PC-3 (cell line): Measurements from ENCODE around the gene LHX1. TPM values are rescaled to one million over a fixed set of nuclear protein-coding genes. Genes with fewer than 3 reads are reported as not detected.

Source experiments
- ATAC-seq: fragments of 200-7000 bp; cut with Tn5 transposase; 2 replicates; pipeline ENCODE4 v1.9.1; 2020; ENCODE audit warnings: mild to moderate bottlenecking, moderate library complexity
- BruUV-seq: library from RNA; stranded (reverse); fragments of 400-500 nt; replicated peaks from 2 replicates; lab custom pipeline; 2021; lab: Mats Ljungman, UMichigan
- CTCF ChIA-PET: fragments of 300-600 bp; sonication (Branson Sonifier 250); formaldehyde crosslinking; loops from one replicate; lab custom pipeline; 2022; ENCODE audit warnings: antibody characterized with exemption; lab: Charles Lee
- POLR2A ChIA-PET: fragments of 300-600 bp; sonication (Branson Sonifier 250); formaldehyde crosslinking; loops from one replicate; lab custom pipeline; 2022; ENCODE audit warnings: antibody characterized with exemption; ENCODE audit not compliant: unreplicated experiment; lab: Charles Lee
- DNase-seq: peaks from one replicate; pipeline ENCODE4 v3.0.0-alpha.2; 2015
- H2AFZ ChIP-seq: fragments of 300-600 bp; sonication (generic); 2 replicates; pipeline ENCODE4 v1.6.0; 2016; ENCODE audit warnings: antibody characterized with exemption, low read length
- H3F3A ChIP-seq: fragments of 300-600 bp; sonication (generic); one replicate; pipeline ENCODE4 v1.6.0; 2017; ENCODE audit warnings: antibody characterized with exemption, low read length, control low read depth, mild to moderate bottlenecking; ENCODE audit not compliant: unreplicated experiment
- H3K27ac ChIP-seq: fragments of 300-600 bp; sonication (generic); 2 replicates; pipeline ENCODE4 v1.5.1; 2016; ENCODE audit warnings: mild to moderate bottlenecking, low read length
- H3K27me3 ChIP-seq: fragments of 300-600 bp; sonication (generic); 2 replicates; pipeline ENCODE4 v1.6.1; 2016; ENCODE audit warnings: low read length, mixed read lengths
- H3K36me3 ChIP-seq: fragments of 300-600 bp; sonication (generic); 2 replicates; pipeline ENCODE4 v1.6.1; 2016; ENCODE audit warnings: low read depth, mixed run types, low read length, mixed read lengths
- H3K4me1 ChIP-seq: fragments of 300-600 bp; sonication (generic); 2 replicates; pipeline ENCODE4 v1.5.1; 2016; ENCODE audit warnings: low read length; ENCODE audit not compliant: insufficient read depth
- H3K4me2 ChIP-seq: fragments of 300-600 bp; sonication (generic); 2 replicates; pipeline ENCODE4 v1.6.0; 2016; ENCODE audit warnings: low read length
- H3K4me3 ChIP-seq: fragments of 300-600 bp; sonication (generic); 2 replicates; pipeline ENCODE4 v1.5.1; 2016; ENCODE audit warnings: mild to moderate bottlenecking, low read length, mixed read lengths
- H3K79me2 ChIP-seq: fragments of 300-600 bp; sonication (generic); 2 replicates; pipeline ENCODE4 v1.6.1; 2017; ENCODE audit warnings: low read length, mixed read lengths
- H3K9ac ChIP-seq: fragments of 300-600 bp; sonication (generic); 2 replicates; pipeline ENCODE4 v1.6.0; 2016; ENCODE audit warnings: mild to moderate bottlenecking, low read length
- H3K9me2 ChIP-seq: fragments of 300-600 bp; sonication (generic); replicated peaks from 2 replicates; pipeline ENCODE4 v1.6.1; 2016; ENCODE audit warnings: mixed run types, low read length, mixed read lengths
- H3K9me3 ChIP-seq: fragments of 300-600 bp; sonication (generic); 2 replicates; pipeline ENCODE4 v1.6.1; 2016; ENCODE audit warnings: low read length, mixed read lengths
- H4K20me1 ChIP-seq: fragments of 300-600 bp; sonication (generic); 2 replicates; pipeline ENCODE4 v1.6.1; 2016; ENCODE audit warnings: low read length, mixed read lengths
- CTCF ChIP-seq: fragments of 300-600 bp; sonication (generic); conservative IDR thresholded peaks from 2 replicates; pipeline ENCODE4 v1.5.1; 2017; ENCODE audit warnings: antibody characterized with exemption, low read depth, mild to moderate bottlenecking, low read length
- EZH2 ChIP-seq: fragments of 300-600 bp; sonication (generic); IDR thresholded peaks from one replicate; pipeline ENCODE4 v1.6.1; 2017; ENCODE audit warnings: antibody characterized with exemption, mild to moderate bottlenecking, low read length; ENCODE audit not compliant: unreplicated experiment
- EZH2phosphoT487 ChIP-seq: fragments of 300-600 bp; sonication (generic); IDR thresholded peaks from 2 replicates; pipeline ENCODE4 v1.6.1; 2018; ENCODE audit warnings: mild to moderate bottlenecking, antibody characterized with exemption, low read length, borderline replicate concordance
- intact Hi-C: fragments of 100-400 bp; cut with micrococcal nuclease; formaldehyde crosslinking; loops from 2 replicates; pipeline ENCODE4 v1.9.0; 2023
- total RNA-seq: library from RNA; depleted of rRNA; stranded (reverse); fragments of >200 nt; gene quantifications from 2 replicates; pipeline ENCODE4 v1.2.3, GENCODE V29; 2014

The LHX1 gene
- total RNA-seq, 1 experiment from 2014 or later = not detected

GRCh38 chr17:36972905-36973304 lies 35.6 kb downstream of the LHX1 start:
- BruUV-seq = no TSS peak
- intact Hi-C loops = no loop called here
- ChIA-PET CTCF (no interaction called here), POLR2A (no interaction called here)
- Histone ChIP-seq H3K4me1 (no peaks in the 10 kb centered on the region), H3K4me2 (no peak overlapping the region), H3K9me2 (no peaks in the 10 kb centered on the region), H3K36me3 (no peaks in the 10 kb centered on the region), H3F3A (no peaks in the 10 kb centered on the region), H3K9ac (no peak overlapping the region), H4K20me1 (no peaks in the 10 kb centered on the region), H3K9me3 (no peaks in the 10 kb centered on the region), H2AFZ (no peak overlapping the region), H3K79me2 (no peaks in the 10 kb centered on the region), H3K4me3 (no peak overlapping the region), H3K27ac (no peak overlapping the region), H3K27me3 (peaks cover 8% of the 10 kb centered on the region; the same call in 1 of the 2 replicates)
- TF ChIP-seq CTCF (no peak), EZH2 (no peak), EZH2phosphoT487 (no peak)
- ATAC-seq (no peak), DNase-seq (no peak)

GRCh38 chr17:36975922-36976515 lies 38.7 kb downstream of the LHX1 start:
- no peak for TF ChIP-seq EZH2phosphoT487
- TF ChIP-seq EZH2 = no peak
- no peak for TF ChIP-seq CTCF
- no TSS peak for BruUV-seq
- DNase-seq (no peak), ATAC-seq (no peak)
- no peak overlapping the region for H3K27ac ChIP-seq
- no peaks in the 10 kb centered on the region for H3K36me3 ChIP-seq
- no peak overlapping the region for H2AFZ ChIP-seq
- ChIA-PET CTCF (interaction anchor here (0.6 kb wide), 2 partner anchors 13 to 26 kb away, joined by 4 to 5 read pairs; no protein-coding TSS in a partner anchor), POLR2A (no interaction called here)
- peaks cover 8% of the 10 kb centered on the region; the same call in 1 of the 2 replicates for H3K27me3 ChIP-seq
- peaks cover 11% of the 10 kb centered on the region; the same call in 1 of the 2 replicates for H3K4me1 ChIP-seq
- no peak overlapping the region for H3K4me3 ChIP-seq
- H3K9ac ChIP-seq = no peak overlapping the region
- H3K9me2 ChIP-seq = no peaks in the 10 kb centered on the region
- H3F3A ChIP-seq = no peaks in the 10 kb centered on the region
- no peak overlapping the region for H3K4me2 ChIP-seq
- no peaks in the 10 kb centered on the region for H3K9me3 ChIP-seq
- H4K20me1 ChIP-seq = no peaks in the 10 kb centered on the region
- no peaks in the 10 kb centered on the region for H3K79me2 ChIP-seq
- intact Hi-C loops = loop anchor here (5.0 kb wide), 1 partner anchor 71 kb away; no protein-coding TSS in a partner anchor

- no peak for TF ChIP-seq CTCF
- no peak for TF ChIP-seq EZH2phosphoT487
- no peak for TF ChIP-seq EZH2
- ChIA-PET CTCF (no interaction called here), POLR2A (no interaction called here)
- H3F3A ChIP-seq = no peaks in the 10 kb centered on the region
- no peaks in the 10 kb centered on the region for H3K79me2 ChIP-seq
- H3K4me2 ChIP-seq = no peak overlapping the region
- DNase-seq (no peak), ATAC-seq (no peak)
- H2AFZ ChIP-seq = no peak overlapping the region
- H3K4me1 ChIP-seq = peaks cover 11% of the 10 kb centered on the region; the same call in 1 of the 2 replicates
- H3K36me3 ChIP-seq = no peaks in the 10 kb centered on the region
- no TSS peak for BruUV-seq
- H3K27me3 ChIP-seq = peaks cover 8% of the 10 kb centered on the region; the same call in 1 of the 2 replicates
- H3K9me2 ChIP-seq = no peaks in the 10 kb centered on the region
- H4K20me1 ChIP-seq = no peaks in the 10 kb centered on the region
- no peak overlapping the region for H3K9ac ChIP-seq
- no peaks in the 10 kb centered on the region for H3K9me3 ChIP-seq
- intact Hi-C loops = loop anchor here (5.0 kb wide), 1 partner anchor 70 kb away; no protein-coding TSS in a partner anchor
- no peak overlapping the region for H3K4me3 ChIP-seq
- no peak overlapping the region for H3K27ac ChIP-seq
Measured at GRCh38 chr17:36977066-36977465, 39.8 kb downstream of the LHX1 start.
